Measurements from ENCODE around the gene TTC33. TPM values are rescaled to one million over a fixed set of nuclear protein-coding genes. Genes with fewer than 3 reads are reported as not detected.

The TTC33 gene
- total RNA-seq, 2 donors from 2014 or later = 10.6 to 19.8 TPM

- Histone ChIP-seq H3K27ac (no peak overlapping the region), H3K36me3 (no peaks in the 10 kb centered on the region), H3K4me3 (no peak overlapping the region), H3K9me3 (no peaks in the 10 kb centered on the region), H3K9ac (ENCODE audit: low read depth in 2 of 2, low read length in 2 of 2) (no peak overlapping the region), H3K4me1 (no peaks in the 10 kb centered on the region), H3K27me3 (no peaks in the 10 kb centered on the region)
- no peak for DNase-seq
- intact Hi-C loops (cut with DNase I) = no loop called here
- no peak for TF ChIP-seq CTCF (IDR thresholded peaks at IDR 0.05)
These were observed 253.9 kb downstream of the TTC33 start for GRCh38 chr5:40501711-40502444.

GRCh38 chr5:40499518-40500273, 256.1 kb downstream of the TTC33 start:
- no peak for DNase-seq
- no peaks in the 10 kb centered on the region for H3K36me3 ChIP-seq

GRCh38 chr5:40499007-40499406, 256.8 kb downstream of the TTC33 start:
- H3K36me3 ChIP-seq = no peaks in the 10 kb centered on the region
- H3K4me3 ChIP-seq = no peak overlapping the region
- DNase-seq = no peak
- intact Hi-C loops (cut with DNase I) = no loop called here
- no peaks in the 10 kb centered on the region for H3K4me1 ChIP-seq
- no peak for TF ChIP-seq CTCF (IDR thresholded peaks at IDR 0.05)
- no peak overlapping the region for H3K9ac ChIP-seq (ENCODE audit: low read depth in 2 of 2, low read length in 2 of 2)
- no peaks in the 10 kb centered on the region for H3K27me3 ChIP-seq
- H3K9me3 ChIP-seq = no peaks in the 10 kb centered on the region
- H3K27ac ChIP-seq = no peak overlapping the region

More at GRCh38 chr5:40499518-40500273, 256.1 kb downstream of the TTC33 start:
- Histone ChIP-seq H3K27ac (peak overlapping the region; percentile 10), H3K4me1 (no peaks in the 10 kb centered on the region), H3K9me3 (no peaks in the 10 kb centered on the region), H3K4me3 (no peak overlapping the region), H3K27me3 (no peaks in the 10 kb centered on the region), H3K9ac (ENCODE audit: low read depth in 2 of 2, low read length in 2 of 2) (no peak overlapping the region)
- intact Hi-C loops (cut with DNase I) = no loop called here
- no peak for TF ChIP-seq CTCF (IDR thresholded peaks at IDR 0.05)

GRCh38 chr5:40497573-40497972, 258.2 kb downstream of the TTC33 start:
- DNase-seq = no peak
- Histone ChIP-seq H3K27ac (no peak overlapping the region), H3K4me3 (no peak overlapping the region), H3K27me3 (no peaks in the 10 kb centered on the region), H3K4me1 (no peaks in the 10 kb centered on the region), H3K36me3 (no peaks in the 10 kb centered on the region), H3K9ac (ENCODE audit: low read depth in 2 of 2, low read length in 2 of 2) (no peak overlapping the region), H3K9me3 (no peaks in the 10 kb centered on the region)
- TF ChIP-seq CTCF (IDR thresholded peaks at IDR 0.05) = no peak
- intact Hi-C loops (cut with DNase I) = no loop called here

- Histone ChIP-seq H3K27ac (no peak overlapping the region), H3K9me3 (no peaks in the 10 kb centered on the region), H3K9ac (ENCODE audit: low read depth in 2 of 2, low read length in 2 of 2) (no peak overlapping the region), H3K4me1 (no peaks in the 10 kb centered on the region), H3K4me3 (no peak overlapping the region), H3K27me3 (no peaks in the 10 kb centered on the region), H3K36me3 (no peaks in the 10 kb centered on the region)
- intact Hi-C loops (cut with DNase I) = no loop called here
- TF ChIP-seq CTCF (IDR thresholded peaks at IDR 0.05) = no peak
- DNase-seq = no peak
These were observed 260.5 kb downstream of the TTC33 start for GRCh38 chr5:40495237-40495635.

Data from colonic mucosa (tissue), 4 donors.